MV-4-11 (cell line): Measurements from ENCODE around the gene TMEM61.
A peak's percentile ranks its signal among the peaks of the same experiment; 100 is the strongest.
"Not testable (repeated sequence)": the region's sequence is repeated elsewhere in the genome, so short reads cannot be mapped to it uniquely, and the experiment has no call there.

Source experiments
- DNase-seq: peaks from one replicate; lab custom pipeline; 2025; lab: John Stamatoyannopoulos, UW

The TMEM61 gene

DNA sequence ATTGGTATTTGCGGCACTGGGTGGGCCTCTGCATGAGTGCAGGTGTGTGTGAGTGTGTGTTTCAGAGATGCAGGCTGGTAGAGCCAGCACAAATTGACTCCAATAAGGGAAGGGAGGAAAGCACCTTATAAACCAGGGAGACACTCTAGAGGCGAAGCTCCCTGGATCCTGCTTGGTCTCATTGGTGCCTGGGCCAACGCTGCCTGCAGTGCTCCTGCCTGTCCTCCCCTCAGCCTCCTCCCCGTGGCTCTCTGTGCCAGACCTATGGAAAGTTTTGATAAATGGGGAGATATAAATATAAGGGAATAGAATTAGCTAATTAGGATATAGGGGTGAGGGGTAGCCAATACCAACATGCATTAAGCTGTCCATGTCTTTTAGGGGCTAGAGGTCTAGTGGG lies 20.9 kb downstream of the TMEM61 start:
- no peak for DNase-seq

DNA sequence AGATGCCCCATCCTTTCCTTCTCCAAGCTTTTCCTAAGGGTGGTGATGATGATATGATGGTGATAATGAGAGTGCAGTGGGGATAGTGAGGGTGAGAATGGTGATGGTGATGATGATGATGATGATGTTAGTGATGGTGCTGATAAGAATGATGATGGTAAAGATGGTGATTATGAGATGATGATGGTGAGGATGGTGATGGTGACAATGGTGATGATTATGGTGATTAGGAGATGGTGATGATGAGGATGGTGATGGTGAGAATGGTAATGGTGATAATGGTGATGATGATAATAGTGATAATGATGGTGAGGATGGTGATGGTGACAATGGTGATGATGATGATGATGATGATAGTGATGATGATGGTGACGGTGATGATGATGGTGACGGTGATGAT lies 22.3 kb downstream of the TMEM61 start:
- DNase-seq: no peak

DNA sequence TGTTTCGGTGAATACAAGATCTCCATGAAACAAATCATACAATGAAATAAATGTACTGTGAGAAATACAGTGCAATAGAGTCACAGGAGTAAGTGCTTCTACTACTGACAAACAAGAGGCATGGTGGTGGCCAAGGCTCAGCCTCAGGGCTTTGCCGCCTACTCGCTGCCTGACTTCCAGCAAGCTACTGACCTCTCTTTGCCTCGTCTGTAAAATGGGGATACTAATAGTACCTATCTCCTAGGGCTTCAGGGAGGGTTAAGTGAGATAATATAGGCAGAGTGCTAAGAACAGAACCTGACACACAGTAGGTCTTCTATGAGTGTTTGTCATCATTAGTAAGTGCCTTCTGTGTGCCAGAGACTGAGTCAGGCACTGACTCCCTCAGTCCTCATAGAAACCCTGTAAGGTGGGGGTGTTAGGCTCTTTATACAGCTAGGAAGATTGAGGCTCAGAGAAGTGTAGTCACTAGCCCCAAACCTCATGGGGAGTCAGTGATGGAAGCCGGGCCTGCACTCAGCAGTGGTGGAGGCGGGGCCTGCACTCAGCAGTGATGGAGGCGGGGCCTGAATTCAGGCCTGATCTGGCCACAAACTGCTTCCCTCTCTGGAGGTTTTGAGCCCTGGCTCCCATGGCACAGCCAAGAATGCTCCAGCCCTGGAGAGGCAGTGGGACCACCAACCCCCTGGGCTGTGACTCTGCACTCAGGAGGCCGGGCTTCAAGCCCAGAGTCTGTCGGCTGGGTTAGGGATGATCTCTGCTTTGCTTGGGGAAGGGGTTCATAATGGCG lies 25.1 kb downstream of the TMEM61 start:
- no peak for DNase-seq

DNA sequence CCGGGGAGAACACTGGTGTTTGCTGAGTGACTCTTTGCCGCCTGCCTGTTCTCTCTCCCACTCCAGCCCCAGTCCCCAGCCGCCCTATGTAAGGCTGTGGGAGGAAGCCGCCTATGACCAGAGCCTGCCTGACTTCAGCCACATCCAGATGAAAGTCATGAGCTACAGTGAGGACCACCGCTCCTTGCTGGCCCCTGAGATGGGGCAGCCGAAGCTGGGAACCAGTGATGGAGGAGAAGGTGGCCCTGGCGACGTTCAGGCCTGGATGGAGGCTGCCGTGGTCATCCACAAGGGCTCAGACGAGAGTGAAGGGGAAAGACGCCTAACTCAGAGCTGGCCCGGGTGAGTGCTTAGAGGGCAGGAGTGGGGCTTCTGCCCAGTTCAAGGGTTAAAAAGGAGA lies 26.5 kb downstream of the TMEM61 start:
- DNase-seq: no peak

DNA sequence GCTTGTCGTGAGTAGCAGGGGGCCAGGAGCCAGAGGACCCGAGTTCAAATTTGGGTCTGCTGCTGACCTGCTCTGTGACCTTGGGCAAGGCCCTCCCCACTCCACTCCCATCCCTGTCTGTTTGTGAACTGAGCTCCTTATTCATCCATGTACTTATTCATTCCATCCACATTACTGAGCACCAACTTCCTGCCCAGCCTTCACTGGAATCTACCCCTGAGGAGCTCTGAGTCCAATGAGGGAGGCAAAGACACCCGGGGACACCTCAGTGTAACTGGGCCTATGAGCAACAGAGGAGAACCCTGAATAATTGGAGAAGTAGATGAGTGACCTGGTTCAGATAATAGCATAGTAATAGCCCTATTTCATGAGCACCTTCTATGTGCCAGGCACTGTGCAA lies 27.2 kb downstream of the TMEM61 start:
- no peak for DNase-seq

DNA sequence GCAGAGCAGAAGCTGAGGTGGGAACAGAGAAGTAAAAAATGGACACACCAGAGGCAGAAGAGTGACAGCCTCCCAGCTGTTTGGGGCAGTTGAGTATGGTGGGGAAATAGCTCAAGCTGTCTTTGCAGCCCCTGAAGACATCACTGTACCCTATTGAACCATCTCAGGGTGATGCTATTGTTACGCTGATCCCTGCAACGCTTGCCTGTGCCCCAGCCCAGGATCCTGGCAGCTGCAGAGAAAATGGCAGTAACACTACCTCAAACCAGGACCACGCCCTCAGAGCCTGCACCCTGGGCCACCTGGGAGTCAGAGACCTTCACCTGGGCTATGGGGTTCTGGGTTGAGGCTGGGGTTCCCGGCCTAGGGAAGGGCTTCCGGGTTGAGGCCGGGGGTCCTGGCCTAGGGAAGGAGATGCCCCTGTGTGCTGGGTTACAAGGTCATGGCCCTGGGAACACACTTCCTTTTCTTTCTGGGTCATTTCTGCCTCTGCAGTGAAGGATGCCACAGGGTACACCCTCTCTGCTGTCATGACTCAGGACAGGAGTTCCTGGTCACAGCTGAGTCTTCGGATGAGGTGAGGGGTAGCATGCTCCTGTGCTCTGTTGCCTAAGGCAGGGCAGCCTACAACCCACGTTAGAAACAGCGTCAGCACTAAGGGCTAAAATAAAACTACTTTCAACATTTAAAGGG lies 29.9 kb downstream of the TMEM61 start:
- DNase-seq: no peak

DNA sequence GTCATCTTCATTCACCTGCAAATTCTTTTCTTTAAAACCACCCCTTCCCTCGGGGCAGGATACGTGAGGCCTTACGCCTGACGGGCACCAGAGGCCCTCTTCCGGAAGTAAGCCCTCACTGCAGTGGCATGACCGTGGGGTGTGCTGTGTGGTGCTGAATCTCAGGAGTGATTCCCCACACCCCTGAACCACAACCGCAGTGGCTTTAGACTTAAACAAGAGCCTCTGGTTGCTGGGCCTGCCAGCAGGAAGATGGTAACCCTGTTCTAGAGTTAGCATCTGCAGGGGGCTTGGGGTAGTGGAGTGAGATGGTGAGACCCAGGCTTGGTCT lies 30.4 kb downstream of the TMEM61 start:
- no peak for DNase-seq

DNA sequence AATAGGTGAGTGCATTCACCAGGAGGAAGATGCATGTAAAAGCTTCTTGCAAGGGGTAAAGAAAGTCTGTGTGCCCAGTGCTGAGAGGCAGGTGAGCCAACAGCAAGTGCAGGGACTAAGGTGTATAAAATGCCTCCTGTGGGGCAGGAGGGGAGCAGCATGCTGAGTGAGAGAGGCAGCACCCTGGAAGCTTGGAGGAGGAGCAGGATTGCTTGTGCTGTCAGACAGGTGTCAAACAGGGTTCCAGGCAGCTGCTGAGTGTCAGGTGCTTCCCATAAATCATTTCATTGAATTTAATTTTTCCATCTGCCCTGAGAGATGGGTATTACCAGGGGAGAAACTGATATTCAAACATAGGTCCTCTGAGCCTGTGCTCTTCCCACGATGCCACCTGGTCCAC lies 32.2 kb downstream of the TMEM61 start:
- no peak for DNase-seq

DNA sequence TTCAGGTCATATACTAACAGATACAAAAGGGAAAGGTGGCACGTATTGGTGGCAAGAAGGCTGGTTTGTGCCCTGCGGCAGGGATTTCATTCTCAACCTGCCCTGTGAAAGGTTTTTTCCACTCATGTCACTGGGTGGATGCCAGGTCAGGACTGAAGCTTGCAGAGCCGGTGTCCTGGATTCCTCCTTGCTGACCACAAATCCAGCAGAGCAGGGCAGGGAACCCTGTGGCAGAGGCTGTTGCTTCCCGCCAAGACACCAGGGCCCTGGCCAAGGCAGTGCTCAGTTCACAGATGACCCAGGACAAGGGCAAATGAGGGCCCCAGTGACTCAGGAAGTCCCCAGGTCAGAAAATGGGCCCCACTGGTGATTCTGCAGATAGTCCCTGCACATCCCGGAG lies 34.7 kb downstream of the TMEM61 start:
- DNase-seq: no peak

DNA sequence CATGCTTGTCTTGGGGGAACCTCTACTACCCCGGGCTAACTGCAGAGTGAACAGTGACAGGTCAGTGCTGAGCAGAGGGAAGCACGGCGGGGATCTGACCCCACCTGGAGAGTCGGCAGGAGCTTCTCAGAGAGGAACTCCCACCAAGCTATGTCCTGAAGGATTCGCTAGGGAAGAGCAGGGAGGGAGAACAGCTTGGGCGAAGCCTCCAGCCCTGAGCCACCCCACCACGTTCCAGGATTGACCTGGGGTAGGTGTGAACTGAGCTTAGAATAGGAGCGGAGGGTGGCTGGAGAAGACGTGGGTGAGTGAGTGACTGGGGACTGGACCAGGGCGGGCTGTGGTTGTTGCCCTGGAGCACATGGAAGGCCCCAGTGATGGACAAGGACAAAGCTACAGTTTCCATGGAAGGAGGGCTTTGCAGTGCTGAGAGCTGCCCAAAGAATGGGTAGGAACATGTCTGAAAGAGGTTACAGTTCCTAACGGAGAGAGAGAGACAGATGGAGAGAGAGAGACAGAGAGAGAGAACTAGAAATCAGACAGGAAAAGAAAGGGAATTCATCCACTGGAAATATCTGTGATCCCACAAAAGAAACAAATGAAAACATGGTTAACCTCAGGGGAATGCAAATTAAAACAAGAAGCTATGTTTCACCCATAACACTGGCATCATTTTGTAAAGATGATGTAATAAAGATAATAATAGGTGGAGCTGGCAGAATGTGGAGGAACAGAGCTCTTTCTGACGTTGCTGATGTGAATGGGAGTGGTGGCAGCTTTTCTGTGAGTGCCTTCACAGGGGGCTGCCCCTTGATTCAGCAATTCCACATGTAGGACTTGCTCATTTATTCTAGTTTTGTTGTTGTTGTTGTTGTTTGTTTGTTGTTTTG lies 35.5 kb downstream of the TMEM61 start:
- DNase-seq: no peak

DNA sequence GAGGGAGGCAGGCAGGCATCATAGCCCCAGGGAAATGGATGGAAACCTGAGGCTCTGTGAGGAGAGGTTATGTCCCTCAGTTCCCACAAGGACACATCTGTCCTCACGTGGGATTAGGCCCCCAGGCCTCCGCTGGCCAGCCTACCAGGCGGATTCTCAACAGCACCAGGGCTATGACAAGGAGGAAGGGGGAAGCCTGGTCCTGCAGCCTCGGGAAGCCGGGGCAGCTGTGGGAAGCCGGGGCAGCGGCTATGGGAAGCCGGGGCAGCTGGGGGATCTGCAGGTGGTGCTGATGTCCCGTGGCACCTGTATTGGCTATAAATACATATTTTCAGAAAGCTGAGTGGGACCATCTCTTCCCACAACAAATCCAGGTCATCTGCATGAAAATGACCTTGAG lies 38.0 kb downstream of the TMEM61 start:
- DNase-seq: no peak

DNA sequence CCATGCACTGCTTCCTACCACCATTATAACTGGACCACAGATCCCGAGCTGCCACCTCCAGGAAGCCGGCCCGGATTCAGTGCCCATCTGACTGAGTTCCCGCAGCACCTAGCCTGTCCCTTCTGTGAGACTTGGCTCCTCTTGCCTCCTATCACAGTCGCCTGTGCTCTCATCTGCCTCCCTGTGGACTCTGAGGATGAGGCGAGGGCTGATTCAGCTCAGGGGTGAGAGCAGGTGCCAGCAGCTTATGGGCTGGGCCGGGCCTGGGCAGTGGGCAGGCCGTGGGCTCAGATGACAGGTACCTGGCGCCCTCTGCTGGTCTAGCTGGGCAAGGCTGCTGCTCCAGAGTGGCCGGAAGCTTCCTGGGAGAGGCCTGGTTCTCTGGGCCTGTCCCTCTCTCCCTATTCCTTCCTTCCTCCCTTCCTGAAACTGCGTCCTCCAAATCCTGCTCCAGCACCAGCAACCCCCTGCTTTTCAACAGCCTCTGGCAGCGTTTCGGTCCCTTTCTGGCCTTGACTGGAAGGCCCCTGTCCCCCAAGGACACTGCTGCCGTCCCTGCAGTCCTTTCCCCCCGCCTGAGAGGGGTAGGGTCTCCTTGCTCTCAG lies 41.6 kb downstream of the TMEM61 start:
- peak; percentile 74 for DNase-seq

DNA sequence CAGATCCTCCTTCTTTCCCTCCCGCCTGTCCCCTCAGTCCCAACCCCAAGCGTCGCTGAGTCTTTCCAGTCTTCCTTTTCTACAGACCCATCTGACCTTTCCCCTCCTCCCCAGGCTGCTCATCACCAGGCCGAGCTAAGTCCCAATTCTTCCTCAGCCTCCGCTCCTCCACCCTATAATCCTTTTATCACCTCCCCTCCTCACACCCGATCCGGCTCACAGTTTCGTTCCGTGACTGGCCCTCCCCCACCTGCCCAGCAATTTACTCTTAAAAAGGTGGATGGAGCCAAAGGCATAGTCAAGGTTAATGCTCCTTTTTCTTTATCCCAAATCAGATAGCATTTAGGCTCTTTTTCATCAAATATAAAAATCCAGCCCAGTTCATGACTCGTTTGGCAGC lies 43.7 kb downstream of the TMEM61 start:
- not testable (repeated sequence) for DNase-seq

DNA sequence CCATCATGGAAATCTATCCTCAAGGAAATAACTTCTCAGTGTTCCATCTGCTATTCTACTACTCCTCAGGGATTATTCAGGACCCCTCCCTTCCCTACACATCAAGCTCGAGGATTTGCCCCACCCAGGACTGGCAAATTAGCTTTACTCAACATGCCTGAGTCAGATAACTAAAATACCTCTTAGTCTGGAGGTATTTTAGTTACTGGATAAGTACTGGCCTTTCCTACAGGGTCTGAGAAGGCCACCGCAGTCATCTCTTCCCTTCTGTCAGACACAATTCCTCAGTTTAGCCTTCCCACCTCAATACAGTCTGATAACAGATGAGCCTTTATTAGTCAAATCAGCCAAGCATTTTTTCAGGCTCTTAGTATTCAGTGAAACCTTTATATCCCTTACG lies 46.3 kb downstream of the TMEM61 start:
- not testable (repeated sequence) for DNase-seq

DNA sequence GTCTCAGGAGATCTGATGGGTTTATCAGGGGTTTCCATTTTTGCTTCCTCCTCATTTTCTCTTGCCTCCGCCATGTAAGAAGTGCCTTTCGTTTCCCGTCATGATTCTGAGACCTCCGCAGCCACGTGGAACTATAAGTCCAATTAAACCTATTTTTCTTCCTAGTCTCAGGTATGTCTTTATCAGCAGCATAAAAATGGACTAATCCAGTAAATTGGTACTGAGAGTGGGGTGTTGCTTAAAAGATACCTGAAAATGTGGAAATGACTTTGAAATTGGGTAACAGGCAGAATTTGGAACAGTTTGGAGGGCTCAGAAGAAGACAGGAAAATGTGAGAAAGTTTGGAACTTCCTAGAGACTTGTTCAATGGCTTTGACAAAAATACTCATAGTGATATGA lies 50.7 kb downstream of the TMEM61 start:
- not testable (repeated sequence) for DNase-seq

DNA sequence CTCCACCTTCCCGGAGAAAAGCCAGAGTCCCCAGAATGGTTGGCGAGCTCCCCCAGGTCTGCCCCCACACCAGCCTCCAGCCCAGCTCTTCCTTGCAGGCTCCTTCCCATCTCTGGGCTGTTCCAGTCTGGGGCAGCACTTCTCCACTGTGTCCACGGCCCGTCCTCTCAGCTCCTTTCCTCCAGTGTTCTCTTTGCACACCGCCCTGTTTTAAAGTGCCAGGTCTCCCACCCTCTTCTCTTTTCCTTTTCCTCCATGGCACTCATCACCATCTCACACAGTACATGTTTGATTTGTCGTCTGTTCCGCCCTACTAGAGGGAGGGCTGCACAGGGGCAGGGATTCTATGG lies 52.8 kb downstream of the TMEM61 start:
- DNase-seq: no peak

DNA sequence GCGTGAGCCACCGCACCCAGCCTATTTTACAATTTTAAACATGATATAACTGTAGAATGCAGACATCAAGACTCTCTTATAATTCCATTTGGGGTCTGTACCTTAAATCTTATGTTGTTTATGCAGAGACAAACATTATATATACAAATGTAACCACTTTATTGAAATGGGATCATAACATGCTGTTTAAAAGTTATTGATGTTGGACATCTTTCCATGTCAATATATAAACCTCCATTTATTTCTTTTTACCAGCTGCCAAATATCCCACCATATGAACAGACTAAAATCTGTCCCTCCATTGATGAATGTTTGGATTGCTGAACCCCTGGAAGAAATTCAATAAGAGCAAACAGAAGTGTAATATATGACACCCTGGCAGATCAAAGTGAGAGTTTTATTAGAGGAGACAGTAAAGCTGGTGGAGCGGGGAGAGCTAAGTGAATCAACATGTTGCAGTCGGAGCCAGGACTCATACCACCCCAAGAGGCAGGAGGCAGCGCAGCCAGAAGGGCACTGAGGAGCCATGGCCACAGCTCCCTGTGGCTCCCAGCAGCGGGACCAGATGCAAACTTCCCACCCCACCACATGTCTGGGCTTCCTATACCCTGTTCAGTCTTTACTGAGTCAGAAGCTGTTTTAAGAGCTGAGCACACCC lies 54.2 kb downstream of the TMEM61 start:
- DNase-seq: no peak

DNA sequence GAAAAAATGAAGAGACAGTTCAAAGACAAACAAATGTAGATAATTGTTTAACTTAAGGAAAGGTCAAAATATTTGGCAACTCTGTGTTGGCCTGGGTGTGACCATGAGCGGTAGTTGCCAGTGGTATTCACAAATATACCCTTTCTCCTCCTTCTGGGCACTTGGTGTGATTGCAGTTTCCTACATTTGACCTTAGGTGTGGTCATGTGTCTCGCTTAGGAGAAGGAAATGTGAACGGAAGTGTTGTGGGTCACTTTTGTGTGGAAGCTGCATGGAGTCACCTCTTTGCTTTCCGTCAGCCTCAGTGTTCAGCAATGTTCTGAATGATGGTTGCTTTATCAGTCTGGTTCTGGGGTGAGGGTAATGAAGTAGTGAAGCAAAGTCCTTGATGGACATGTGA lies 55.5 kb downstream of the TMEM61 start:
- peak; percentile 55 for DNase-seq

DNA sequence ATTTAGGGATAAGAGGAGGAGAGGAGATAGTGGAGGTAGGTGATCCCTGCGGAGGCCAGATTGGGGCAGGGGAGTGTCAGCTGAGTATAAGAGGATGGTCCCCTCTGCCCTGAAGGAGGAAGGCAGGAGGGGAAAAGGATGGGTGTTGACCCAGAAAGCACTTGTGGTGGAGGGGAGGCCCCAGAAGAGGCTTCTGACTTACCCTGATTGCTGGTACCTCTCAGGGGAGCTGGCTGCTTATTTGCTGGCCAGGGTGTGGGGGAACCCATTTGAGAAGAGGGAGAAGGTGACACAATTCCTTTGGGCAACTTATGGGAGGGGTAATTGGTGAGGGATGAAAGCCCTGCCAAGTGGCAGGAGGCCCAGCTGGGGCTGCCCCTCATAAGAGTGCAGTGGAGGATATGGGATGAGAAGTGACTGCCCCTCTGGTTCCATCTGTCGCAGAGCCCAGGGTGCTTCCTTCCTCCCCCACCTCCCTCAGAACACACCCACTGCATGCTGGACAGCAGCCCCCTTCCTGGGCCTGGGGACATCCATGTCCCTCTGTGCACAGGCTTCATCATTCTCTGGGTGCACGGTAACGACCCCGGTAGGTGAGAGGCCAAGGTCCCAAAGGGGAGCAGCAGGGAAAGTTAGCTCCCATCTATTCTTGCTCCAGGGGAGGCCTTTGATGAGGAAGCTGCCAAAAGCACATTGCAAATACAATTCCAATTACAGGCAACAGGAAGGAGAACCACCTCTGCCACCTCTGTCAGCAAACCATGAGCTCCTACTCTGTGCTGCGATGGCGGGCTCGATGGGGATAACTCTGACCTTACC lies 57.5 kb downstream of the TMEM61 start:
- DNase-seq: no peak

DNA sequence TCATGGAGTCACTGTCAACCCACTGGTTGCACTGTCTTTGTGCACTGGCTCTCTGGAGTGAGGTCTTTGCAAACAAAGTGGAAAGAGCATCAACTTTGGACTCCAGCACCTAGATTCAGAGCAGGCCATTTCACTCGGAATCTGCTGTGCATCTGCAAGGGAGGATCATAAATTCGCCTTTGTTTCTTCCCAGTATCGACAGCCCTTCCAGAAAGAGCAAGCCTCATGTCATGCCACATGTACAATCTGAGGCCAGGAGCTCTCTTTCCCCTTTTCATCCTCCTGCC lies 58.1 kb downstream of the TMEM61 start:
- no peak for DNase-seq

DNA sequence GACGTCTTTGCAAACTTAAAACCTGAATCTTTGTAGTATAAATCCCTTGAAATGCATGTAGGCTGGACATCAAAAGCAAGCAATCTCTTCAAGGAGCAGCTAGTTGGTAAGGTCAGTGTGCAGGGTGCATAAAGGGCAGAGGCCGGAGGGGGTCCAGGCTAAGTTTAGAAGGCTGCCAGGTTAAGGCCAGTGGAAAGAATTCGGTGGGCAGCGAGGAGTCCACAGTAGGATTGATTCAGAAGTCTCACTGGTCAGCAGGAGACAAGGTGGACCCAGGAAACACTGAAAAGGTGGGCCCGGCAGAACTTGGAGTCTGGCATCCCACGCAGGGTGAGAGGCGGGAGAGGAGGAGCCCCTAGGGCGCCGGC lies 58.5 kb downstream of the TMEM61 start:
- no peak for DNase-seq
